ENCODE measurements around the gene NF1. TPM values are rescaled to one million over a fixed set of nuclear protein-coding genes. Genes with fewer than 3 reads are reported as not detected.

Gene NF1
- total RNA-seq, 4 donors from 2014 or later = 23.6 to 47.3 (median 32.0) TPM

DNA sequence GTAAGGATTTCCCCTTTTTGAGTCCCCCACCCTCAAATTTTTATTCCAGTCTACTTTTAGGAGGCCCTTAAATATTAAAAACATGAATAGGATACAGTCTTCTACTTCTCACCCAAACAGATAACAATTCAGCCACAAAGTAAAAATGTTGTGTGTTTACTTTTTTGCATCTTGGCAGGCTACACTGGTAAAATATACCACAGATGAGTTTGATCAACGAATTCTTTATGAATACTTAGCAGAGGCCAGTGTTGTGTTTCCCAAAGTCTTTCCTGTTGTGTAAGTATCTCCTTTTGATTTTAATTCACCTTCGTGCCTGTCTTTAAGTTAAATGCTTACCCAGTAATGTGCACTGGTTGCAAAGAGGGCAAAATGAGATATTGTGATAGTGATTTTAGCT is 262.3 kb downstream of the NF1 start:
- intact Hi-C loops (cut with DNase I; ENCODE audit: low total_unique reads) = no loop called here
- Histone ChIP-seq H3K4me3 (no peak overlapping the region), H3K27me3 (no peaks in the 10 kb centered on the region), H3K27ac (no peak overlapping the region), H3K4me1 (no peaks in the 10 kb centered on the region), H3K9me3 (no peaks in the 10 kb centered on the region), H3K36me3 (peaks cover 3 to 46% of the 10 kb centered on the region in 2 donors)
- DNase-seq = no peak
- ATAC-seq = no peak
- in situ Hi-C loops (cut with MboI; ENCODE audit: low sequenced_read_pairs in 4 of 4) = no loop called here
- no peak for TF ChIP-seq POLR2A (IDR thresholded peaks at IDR 0.05)
- TF ChIP-seq, protein P1, sequence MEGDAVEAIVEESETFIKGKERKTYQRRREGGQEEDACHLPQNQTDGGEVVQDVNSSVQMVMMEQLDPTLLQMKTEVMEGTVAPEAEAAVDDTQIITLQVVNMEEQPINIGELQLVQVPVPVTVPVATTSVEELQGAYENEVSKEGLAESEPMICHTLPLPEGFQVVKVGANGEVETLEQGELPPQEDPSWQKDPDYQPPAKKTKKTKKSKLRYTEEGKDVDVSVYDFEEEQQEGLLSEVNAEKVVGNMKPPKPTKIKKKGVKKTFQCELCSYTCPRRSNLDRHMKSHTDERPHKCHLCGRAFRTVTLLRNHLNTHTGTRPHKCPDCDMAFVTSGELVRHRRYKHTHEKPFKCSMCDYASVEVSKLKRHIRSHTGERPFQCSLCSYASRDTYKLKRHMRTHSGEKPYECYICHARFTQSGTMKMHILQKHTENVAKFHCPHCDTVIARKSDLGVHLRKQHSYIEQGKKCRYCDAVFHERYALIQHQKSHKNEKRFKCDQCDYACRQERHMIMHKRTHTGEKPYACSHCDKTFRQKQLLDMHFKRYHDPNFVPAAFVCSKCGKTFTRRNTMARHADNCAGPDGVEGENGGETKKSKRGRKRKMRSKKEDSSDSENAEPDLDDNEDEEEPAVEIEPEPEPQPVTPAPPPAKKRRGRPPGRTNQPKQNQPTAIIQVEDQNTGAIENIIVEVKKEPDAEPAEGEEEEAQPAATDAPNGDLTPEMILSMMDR (IDR thresholded peaks at IDR 0.05 in 4 of 5, conservative IDR thresholded peaks at IDR 0.05 in 1 of 5) = no peak

DNA sequence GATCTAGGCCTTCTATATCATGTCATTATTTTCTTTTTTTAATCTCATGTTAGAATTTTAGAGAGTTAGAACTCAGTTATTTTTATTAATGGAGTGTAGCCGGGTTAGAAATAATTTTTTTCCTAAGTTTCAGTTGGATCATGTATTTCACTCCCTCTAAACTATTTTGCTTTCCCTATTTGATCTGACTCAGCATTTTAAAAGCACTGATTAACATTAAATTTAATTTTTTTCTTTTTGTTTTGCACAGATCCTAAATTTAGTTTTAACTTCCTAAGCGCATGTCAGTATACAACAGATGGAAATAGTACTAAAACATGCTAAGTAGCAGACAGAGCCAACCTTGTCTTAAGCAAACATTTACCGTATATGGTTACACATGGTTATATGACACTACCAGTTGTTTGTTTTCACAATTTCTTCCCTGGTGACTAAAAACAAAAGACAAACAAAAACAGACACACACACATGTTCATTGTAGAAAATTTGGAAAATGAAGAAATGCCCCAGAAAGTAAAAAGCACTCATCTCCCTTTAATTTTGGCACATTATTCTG is 263.1 kb downstream of the NF1 start:
- Histone ChIP-seq H3K27me3 (no peaks in the 10 kb centered on the region), H3K4me3 (no peak overlapping the region), H3K9me3 (no peaks in the 10 kb centered on the region), H3K27ac (no peak overlapping the region), H3K36me3 (peaks cover 3 to 38% of the 10 kb centered on the region in 2 donors), H3K4me1 (no peaks in the 10 kb centered on the region)
- in situ Hi-C loops (cut with MboI; ENCODE audit: low sequenced_read_pairs in 4 of 4) (no loop called here), intact Hi-C loops (cut with DNase I; ENCODE audit: low total_unique reads) (no loop called here)
- DNase-seq = no peak
- no peak for ATAC-seq
- TF ChIP-seq, protein P1 (IDR thresholded peaks at IDR 0.05 in 4 of 5, conservative IDR thresholded peaks at IDR 0.05 in 1 of 5) = no peak
- TF ChIP-seq POLR2A (IDR thresholded peaks at IDR 0.05) = no peak

DNA sequence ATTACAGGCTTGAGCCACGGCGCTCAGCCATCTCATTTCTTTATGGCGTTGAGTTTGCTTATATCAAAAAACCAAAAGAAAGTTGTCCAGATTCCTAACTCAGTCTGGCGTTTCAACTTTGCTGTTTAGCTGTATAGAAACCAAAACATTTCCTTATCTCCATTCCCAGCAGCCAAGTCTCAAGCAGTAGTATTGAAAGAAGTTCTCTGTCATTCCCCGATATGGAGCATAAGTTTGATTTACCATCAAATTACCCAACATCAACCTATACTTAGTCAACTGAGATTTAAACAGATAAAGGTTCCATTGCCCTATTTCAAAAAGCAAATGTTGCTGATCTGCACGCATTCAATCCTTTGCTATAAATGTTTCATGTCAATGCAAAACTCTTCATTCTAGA is 269.2 kb downstream of the NF1 start:
- in situ Hi-C loops (cut with MboI; ENCODE audit: low sequenced_read_pairs in 4 of 4) = no loop called here

DNA sequence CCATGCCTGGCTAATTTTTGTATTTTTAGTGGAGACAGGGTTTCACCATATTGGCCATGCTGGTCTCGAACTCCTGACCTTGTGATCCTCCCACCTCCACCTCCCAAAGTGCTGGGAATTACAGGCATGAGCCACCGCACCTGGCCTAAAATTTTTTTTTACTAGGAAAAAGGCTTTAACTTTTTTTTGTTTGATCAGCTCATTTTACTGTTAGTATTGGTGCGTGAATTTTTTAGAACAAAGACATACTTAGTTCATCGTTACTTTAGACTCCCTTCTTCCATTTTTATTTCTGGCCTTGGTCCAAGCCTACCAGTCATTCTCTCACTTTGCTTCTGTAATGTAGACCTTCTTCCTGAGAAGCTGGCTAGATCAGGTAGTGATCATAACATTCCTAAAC is 271.3 kb downstream of the NF1 start:
- H3K27ac ChIP-seq = no peak overlapping the region
- DNase-seq = no peak
- intact Hi-C loops (cut with DNase I; ENCODE audit: low total_unique reads) (no loop called here), in situ Hi-C loops (cut with MboI; ENCODE audit: low sequenced_read_pairs in 4 of 4) (no loop called here)
- no peaks in the 10 kb centered on the region for H3K9me3 ChIP-seq
- no peak overlapping the region for H3K4me3 ChIP-seq
- no peak for ATAC-seq
- no peaks in the 10 kb centered on the region for H3K4me1 ChIP-seq
- H3K27me3 ChIP-seq = no peaks in the 10 kb centered on the region
- H3K36me3 ChIP-seq = peaks cover 0 to 12% of the 10 kb centered on the region in 2 donors
- TF ChIP-seq POLR2A (IDR thresholded peaks at IDR 0.05) = no peak
- TF ChIP-seq, protein P1 (IDR thresholded peaks at IDR 0.05 in 4 of 5, conservative IDR thresholded peaks at IDR 0.05 in 1 of 5) = no peak

More for the DNA sequence above, 269.2 kb downstream of the NF1 start:
- TF ChIP-seq, protein P1 (IDR thresholded peaks at IDR 0.05 in 4 of 5, conservative IDR thresholded peaks at IDR 0.05 in 1 of 5) = no peak
- no peak for TF ChIP-seq POLR2A (IDR thresholded peaks at IDR 0.05)
- Histone ChIP-seq H3K27ac (no peak overlapping the region), H3K9me3 (no peaks in the 10 kb centered on the region), H3K36me3 (peaks cover 3 to 22% of the 10 kb centered on the region in 2 donors), H3K4me3 (no peak overlapping the region), H3K27me3 (no peaks in the 10 kb centered on the region), H3K4me1 (no peaks in the 10 kb centered on the region)
- intact Hi-C loops (cut with DNase I; ENCODE audit: low total_unique reads) = no loop called here
- DNase-seq (no peak), ATAC-seq (no peak)

DNA sequence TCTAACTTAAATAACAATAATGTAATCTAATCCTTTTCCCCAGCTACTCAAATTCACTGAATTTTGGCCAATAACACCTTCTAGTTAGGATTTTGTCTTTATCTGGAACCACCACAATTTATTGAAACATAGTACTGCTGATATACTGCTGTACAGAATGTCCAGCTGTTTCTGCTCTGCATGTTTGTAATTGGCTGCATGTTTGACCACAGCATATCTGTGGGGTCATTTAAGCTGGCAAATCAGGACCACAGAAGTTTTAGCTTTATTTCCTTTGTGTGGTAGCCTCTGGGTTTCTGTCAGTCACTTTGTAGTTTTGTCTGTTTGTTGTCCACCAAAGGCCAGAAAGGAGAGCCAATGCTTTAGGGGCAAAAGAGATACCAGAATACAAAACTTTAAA is 274.5 kb downstream of the NF1 start:
- intact Hi-C loops (cut with DNase I; ENCODE audit: low total_unique reads) (no loop called here), in situ Hi-C loops (cut with MboI; ENCODE audit: low sequenced_read_pairs in 4 of 4) (no loop called here)
- no peak for TF ChIP-seq POLR2A (IDR thresholded peaks at IDR 0.05)
- TF ChIP-seq, protein P1 (IDR thresholded peaks at IDR 0.05 in 4 of 5, conservative IDR thresholded peaks at IDR 0.05 in 1 of 5) = no peak
- Histone ChIP-seq H3K4me3 (no peak overlapping the region), H3K27me3 (no peaks in the 10 kb centered on the region), H3K27ac (no peak overlapping the region), H3K9me3 (no peaks in the 10 kb centered on the region), H3K36me3 (peaks cover 0 to 11% of the 10 kb centered on the region in 2 donors), H3K4me1 (no peaks in the 10 kb centered on the region)
- ATAC-seq = no peak
- DNase-seq = no peak
